Activated CD8-positive, alpha-beta memory T cell treated with anti-CD3 and anti-CD28 coated beads, Interleukin-2, amount 50 U/mL, for 24 hours (primary cell): Measurements from ENCODE around the gene C7orf33.
"Not testable (repeated sequence)": the region's sequence is repeated elsewhere in the genome, so short reads cannot be mapped to it uniquely, and the experiment has no call there.

Source experiments
- DNase-seq: peaks from one replicate; pipeline ENCODE4 v3.0.0-alpha.2; 2020; ENCODE audit errors: extremely low read depth

The C7orf33 gene, protein sequence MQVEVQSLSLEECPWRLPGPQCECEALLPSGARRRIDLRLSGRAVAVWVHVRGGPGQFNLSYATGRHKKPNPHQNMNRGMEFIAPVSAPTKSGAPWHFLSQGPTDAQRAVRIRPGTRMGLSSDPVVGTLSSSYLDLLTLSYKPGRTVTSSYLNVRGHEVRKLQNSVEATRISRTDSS

DNA sequence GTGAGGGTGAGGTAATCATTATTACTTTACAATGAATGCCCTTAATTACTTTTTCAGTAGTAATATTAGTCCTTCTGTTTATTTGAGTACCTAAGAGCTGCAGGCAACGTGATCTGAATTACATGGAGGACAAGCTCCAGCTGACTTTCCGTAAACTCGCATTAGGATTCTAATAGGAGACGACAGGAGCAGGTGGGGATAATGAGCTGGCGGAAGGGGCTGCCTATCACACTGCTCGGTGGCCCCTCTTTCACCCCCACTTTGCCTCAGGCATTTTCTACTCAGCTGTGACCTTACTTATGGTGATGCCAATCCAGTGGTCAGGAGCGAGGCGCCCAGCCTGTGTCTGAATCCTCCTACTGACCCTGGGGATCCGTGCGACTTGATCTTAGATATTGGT, at the start of gene C7orf33:
TSS of gene C7orf33 (plus strand) at position 296 of the 400 bp plus-strand sequence. CDS start 160 bp downstream, outside the sequence.
- no peak for DNase-seq

DNA sequence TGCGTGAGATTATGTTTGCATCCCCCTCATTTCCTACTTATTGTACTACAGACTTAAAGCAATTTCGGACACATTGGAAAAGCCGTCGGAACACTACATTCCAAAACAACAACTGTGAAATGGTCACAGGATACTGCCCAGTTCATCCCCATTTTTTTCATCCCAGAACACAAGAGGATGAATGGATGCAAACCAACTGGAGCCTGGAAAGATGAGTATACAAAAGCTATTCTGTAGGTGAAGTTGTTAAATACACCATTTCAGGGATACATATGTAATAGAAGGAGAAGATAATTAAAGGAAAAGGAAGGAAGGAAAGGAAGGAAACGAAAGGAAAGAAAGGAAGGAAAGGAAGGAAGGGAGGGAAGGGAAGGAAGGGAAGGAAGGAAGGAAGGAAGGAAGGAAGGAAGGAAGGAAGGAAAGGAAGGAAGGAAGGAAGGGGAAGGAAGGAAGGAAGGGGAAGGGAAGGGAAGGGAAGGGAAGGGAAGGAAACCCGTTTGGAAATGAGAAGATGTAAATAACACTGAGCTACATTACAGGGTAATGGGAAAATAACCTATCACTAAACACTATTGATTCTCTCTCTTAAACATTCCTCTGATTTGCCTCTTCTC, 48.6 kb upstream of the C7orf33 start:
- no peak for DNase-seq

DNA sequence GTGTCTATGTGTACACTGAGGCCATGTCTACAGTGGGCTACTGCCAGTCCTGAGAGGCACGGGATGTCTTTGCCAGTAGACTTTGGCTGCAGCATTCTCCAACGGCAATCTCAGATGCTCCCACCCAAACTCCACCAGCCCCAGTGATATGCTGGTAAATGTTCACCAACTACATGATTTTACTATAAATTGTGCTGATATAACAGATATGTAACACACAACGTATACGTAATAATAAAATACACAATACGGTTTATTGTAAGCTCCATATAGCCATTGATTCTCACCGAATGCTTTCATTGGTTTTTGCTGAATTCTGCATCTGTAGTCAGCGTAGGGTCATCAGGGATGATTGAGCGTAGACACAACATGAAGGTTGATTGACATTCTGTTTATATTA, 47.3 kb upstream of the C7orf33 start:
- DNase-seq, result no peak

DNA sequence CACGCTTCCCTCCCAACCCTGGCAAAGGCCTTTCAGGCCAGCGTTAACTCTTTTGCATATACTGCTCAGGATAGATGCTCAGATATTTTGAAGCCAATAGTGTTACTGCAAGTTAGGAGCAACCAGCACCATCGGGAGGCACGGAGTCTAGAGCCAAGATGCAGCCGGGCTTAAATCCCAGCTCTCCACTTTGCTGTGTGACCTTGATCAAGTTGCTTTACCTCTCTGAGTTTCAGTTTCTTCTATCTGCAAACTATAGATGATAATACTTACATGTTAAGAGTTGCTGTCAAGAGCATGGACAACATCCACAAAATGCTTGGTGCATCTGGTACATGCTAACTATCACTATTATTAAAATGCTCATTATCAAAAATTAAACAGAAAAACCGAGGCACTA, 45.4 kb upstream of the C7orf33 start:
- no peak for DNase-seq

DNA sequence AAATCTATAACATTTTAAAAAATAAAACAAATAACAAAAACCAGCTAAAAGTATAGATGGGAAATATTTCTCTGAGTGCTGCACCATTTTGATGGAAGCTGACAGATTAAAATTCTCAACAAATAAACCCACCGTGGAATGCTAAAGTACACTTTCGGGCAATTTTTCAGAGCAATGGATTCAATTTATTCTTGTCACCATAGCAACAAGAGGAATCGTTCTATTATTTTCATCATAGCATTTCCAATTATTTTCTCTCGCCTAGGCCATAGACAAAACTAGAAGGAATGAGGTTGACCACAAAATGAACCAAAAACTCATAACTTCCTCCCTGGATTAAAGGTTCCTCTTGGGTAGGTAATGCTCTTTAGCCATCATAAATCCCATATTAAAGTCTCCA, 44.6 kb upstream of the C7orf33 start:
- DNase-seq, result no peak

DNA sequence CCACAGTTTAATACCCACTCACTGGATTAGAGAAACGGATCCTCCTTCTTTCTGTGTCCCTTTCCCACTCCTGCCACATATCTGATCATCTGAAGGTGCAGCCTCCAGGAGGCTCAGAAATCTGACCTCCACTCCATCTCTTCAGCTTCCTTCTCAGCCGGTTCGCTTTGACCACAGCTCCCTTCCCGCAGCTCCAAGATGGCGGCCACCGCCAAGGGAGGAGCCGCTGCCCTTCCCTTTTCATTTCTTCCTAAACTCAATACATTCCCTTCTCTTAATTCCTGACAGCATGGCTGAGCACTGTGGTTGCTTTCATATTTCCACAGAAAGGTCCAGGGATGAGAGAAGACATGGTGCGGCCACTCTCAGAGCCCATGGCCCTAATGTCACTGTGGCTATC, 43.7 kb upstream of the C7orf33 start:
- no peak for DNase-seq

DNA sequence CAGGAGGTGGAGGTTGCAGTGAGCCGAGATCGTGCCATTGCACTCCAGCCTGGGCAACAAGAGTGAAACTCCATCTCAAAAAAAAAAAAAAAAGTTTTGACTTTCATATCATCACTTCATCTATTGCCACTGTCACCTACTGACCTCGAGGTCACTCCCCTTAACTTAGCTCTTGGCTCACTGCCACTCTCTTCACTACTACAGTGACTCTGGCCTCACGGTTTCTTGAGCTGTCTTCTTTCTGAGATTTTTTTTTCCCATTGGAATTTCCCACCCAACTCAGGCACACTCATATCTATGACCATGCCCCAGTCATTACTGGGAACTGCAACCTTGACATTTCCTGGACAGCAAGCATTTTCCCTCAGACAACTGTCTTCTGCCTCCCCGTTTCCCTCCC, 42.6 kb upstream of the C7orf33 start:
- no peak for DNase-seq

DNA sequence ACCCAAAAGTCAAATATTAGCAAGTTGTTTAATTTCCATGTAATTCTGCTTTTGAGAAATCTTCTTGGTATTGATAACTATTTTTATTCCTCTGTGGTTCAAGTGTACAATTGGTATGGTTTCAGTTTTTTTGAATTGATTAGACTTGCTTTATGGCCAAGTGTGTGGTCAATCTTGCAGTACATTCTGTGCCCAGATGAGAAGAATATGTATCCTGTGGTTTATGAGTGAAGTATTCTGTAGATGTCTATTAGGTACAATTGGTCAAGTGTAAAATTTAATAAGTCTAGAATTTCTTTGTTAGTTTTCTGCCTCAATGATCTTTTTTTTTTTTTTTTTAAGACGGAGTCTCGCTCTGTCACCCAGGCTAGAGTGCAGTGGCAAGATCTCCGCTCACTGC, 36.6 kb upstream of the C7orf33 start:
- DNase-seq, result no peak

DNA sequence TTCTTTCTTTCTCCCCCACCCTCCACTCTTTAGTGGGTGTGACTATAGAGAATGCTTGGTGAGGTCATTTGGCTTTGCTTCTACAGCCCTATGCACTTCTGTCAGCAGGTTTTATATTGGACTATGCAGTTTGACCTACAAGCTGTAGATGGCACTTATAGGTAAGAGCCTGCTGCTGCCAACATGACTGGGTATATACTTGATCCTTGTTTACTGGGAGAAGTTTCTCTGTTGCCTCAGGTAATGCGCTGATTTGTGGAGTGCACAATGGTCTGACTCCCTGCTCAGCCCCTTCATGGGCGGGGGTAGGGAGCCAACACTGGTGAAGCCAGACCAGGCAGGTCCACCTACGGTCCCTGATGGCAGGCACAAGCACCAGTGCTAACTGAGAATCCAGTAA, 33.7 kb upstream of the C7orf33 start:
- DNase-seq, result no peak

DNA sequence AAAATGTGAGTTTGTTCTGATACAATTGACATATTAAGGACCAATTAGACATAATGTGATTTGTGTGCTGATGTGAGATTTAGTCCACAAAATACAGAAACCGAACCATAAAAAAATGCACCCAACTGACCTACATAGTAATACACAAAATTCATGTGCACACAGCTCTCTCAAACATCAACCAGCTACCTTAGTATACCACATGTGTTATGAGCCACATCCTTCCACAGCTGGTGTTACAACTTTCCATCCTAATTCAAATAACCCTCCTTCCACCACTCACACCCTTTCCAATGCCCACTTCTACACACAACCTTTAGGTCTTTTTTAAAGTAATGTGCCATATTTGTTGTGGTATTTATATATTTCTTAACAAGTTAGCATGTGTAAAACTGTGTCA, 31.7 kb upstream of the C7orf33 start:
- no peak for DNase-seq

DNA sequence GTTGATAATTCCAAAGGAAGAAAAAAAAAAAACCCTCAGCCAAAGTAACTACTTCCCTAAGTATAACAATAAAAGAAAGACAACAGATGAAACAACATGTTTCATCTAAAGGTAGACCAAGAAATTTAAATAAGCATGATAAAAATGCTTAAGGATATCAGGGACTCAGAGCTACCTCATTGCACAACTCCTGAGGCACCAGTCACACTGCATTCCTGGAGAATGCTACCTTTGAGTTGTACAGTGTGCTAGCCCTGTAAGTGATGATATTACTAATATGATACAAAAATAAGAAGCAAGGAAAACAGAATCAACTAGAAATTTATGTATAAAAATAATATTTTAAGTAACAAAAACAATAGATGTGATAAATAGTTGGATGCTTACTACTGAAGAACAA, 29.5 kb upstream of the C7orf33 start:
- no peak for DNase-seq

DNA sequence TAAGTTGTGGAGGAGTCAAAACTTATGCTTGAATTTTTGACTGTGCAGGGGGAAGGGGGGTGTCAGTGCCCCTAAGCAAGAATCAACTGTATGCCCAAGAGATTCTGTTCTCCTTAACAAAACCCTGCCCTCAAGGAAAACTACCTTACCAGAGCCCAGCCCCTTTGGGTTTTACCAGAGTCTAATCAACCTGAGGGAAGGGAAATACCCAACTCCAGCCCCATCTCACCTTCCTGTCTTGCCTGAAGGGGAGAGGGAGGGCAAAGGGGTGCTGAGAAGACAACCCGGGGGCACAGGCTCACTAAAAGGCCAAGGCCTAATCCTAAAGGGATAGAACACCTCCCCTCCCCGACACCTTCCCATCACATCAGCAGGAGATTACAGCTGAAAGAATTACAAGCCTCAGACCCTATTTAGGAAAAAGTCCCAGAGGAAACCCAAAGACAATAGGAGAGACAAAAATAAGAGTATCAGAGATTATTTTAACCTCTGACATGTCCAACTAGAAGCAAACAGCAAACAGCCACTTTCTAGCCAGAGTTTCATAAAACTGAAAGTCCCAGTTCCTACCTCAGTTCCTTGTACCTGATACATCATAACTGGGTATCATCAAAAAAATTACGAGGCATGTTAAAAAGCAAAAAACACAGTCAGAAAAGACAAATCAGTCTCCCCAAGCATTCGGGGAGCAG, 26.8 kb upstream of the C7orf33 start:
- DNase-seq, result no peak

DNA sequence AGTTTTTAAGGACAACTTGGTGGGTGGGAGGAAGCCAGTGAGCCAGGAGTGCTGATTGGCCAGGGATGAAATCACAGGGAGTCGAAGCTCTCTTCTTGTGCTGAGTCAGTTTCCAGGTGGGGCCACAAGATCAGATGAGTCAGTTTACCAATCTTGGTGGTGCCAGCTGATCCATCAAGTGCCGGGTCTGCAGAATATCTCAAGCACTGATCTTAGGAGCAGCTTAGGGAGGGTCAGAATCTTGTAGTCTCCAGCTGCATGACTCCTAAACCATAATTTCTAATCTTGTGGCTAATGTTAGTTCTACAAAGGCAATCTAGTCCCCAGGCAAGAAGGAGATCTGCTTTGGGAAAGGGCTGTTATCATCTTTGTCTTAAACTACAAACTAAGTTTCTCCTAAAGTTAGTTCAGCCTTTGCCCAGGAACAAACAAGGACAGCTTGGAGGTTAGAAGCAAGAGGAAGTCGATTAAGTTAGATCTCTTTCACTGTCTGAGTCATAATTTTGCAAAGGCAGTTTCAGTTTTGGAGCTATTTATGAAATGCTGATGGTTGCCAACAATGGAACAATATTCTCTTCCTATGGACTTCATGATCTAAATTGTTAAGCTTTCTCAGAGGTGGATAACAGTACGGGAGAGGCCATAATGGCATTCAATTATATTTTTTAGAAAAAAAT, 26.2 kb upstream of the C7orf33 start:
- not testable (repeated sequence) for DNase-seq

DNA sequence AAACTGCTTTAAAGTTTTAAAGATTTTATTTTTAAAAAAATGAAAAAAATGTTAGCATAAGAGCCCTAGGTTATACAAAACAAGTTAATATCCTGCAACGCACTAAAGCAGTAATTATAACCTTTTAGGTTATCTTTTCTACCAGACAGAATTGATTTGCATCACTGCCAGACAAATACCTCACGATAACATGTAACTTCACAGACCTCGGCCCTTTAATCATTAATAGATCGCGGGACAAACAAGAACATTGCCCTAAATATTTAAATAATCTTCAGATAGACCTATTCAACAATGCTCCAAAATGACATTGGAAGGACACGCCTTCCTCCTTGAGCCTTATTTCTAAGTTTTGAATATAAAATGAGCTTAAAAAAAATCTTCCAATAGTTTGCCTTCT, 23.8 kb upstream of the C7orf33 start:
- no peak for DNase-seq

DNA sequence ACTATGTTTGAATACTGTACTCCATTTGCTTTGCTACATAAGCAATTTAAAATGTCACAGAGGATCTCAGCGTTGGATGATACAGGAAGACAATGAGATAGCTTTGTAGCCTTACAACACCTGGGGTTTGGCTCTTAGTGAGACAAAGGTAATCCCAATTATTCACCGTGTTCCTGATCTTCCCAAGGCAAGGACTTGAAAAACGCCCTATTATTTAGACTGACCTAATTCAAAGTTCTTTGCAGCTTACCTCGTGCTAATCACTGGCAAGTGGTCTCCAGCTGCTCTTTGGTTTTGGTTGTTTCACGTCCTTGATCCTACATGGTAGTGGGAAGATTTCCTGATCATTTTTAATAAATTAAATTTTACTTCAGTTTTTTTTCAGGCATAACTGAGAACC, 23.0 kb upstream of the C7orf33 start:
- DNase-seq, result no peak

DNA sequence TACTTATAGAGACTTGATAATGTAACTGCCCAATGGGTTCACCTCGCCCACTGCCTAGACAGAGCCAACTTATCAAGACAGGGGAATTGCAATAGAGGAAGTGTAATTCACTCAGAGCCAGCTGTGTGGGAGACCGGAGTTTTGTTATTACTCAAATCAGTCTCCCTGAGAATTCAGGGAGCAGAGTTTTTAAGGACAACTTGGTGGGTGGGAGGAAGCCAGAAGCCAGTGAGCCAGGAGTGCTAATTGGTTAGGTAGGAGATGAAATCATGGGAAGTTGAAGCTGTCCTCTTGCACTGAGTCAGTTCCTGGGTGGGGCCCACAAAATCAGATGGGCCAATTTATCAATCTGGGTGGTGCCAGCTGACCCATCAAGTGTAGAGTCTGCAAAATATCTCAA, 20.1 kb upstream of the C7orf33 start:
- no peak for DNase-seq

DNA sequence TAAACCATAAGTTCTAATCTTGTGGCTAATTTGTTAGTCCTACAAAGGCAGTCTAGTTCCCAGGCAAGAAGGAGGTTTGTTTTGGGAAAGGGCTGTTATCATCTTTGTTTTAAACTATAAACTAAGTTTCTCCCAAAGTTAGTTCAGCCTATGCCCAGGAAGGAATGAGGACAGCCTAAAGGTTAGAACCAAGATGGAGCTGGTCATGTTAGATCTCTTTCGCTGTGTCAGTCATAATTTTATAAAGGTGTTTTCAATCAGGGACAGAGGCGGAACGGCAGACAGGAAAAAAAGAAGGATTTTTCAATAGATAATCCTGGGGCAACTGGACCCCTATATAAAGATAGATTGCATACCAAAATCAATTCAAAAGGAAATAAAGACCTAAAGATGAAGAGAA, 19.6 kb upstream of the C7orf33 start:
- DNase-seq, result not testable (repeated sequence)

DNA sequence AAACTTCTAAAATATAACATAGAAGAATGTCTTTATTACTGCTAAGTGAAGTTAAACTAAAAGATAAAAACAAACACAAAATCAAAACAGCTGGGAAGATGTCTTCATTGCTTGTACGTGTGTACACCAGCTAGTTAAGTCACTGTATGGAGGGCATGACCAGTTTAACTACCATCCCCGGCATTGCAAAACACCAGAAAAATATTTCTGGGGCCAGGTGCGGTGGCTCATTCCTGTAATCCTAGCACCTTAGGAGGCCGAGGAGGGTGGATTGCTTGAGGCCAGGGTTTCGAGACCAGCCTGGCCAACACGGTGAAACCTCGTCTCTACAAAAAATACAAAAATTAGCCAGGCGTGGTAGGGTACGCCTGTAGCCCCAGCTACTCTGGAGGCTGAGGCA, 19.2 kb upstream of the C7orf33 start:
- DNase-seq, result no peak

DNA sequence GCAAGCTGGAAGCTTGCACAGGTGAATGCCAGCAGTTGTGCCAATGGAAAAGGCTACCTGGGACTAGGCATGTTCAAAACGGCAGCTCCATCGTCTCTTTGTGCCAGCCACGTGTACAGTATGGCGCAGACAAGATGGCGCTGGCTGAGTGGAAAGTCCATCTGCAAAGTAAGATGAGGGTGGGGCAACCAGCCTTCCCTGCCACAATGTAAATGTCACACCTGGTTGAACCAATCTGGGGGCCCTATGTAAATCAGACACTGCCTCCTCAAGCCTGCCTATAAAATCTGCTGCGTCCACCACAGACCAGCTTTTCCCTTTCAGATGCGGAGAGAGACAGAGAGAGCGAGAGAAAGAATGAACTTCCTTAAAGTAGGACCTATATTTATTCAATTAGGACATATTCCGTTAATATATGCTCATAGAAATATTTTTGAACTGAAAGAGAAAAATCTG, 18.5 kb upstream of the C7orf33 start:
- no peak for DNase-seq

DNA sequence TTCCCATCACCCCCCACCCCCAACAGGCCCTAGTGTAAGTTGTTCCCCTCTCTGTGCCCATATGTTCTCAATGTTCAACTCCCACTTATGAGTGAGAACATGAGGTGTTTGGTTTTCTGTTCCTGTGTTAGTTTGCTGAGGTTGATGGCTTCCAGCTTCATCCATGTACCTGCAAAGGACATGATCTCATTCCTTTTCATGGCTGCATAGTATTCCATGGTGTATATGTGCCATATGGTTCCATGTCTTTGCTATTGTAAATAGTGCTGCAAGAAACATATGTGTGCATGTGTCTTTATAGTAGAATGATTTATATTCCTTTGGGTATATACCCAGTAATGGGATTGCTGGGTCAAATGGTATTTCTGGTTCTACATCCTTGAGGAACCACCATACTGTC, 17.0 kb upstream of the C7orf33 start:
- not testable (repeated sequence) for DNase-seq

DNA sequence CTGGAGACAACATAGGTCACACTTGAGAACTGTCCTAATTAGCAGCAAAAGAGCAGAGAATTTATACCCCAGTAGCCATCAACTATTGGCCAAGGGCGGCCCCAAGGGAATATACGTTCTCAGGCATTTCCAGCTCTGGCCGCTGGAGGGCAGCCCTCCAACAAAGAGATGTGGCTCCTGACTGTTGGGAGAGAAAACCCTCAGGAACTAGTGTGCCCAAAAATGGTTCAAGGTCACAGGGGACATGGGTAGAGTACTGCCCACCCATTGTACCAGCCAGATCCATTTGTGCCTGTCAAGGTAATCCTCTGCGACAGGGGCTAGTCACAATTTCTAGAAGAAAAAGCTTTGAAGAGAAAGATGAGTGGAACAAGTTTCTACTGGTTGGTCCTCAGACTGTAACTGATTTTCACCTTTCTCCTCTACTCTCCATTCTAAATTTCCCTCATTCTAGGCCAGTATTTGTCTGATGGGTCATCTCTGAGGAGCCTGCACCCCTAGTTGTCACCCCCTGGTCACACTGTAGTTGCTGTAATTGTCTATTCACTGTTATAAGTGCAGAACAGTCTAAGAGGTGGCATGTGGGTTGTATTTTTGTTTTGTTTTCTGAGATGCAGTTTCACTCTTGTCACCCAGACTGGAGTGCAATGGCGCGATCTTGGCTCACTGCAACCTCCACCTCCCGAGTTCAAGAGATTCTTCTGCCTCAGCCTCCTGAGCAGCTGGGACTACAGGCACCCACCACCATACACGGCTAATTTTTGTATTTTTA, 14.7 kb upstream of the C7orf33 start:
- peak; percentile 35 for DNase-seq

DNA sequence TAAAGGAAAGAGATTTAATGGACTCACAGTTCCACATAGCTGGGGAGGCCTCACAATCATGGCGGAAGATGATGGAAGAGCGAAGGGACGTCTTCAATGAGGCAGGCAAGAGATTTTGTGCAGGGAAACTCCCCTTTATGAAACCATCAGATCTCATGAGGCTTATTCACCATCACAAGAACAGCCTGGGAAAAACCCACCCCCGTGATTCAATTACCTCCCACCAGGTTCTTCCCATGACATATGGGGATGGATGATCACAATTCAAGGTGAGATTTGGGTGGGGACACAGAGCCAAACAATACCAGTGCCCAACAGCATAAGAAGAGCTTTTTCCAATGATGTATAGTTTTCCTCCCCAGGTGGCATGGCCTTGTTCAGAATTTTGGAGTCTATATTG, 11.2 kb upstream of the C7orf33 start:
- no peak for DNase-seq
